ACHN (cell line): Measurements from ENCODE around the gene LDLRAD3.
A peak's percentile ranks its signal among the peaks of the same experiment; 100 is the strongest.
"Not testable (repeated sequence)": the region's sequence is repeated elsewhere in the genome, so short reads cannot be mapped to it uniquely, and the experiment has no call there.

Experiments
- DNase-seq: peaks from one replicate; pipeline ENCODE4 v3.0.0-alpha.2; 2015
- in situ Hi-C: cut with HindIII; loops from 2 replicates; pipeline ENCODE4 v1.10.0; 2017; ENCODE audit warnings: low sequenced_read_pairs, low pct_ligation_motif_present, low pct_unique_long_range_greater_than_20kb

Gene LDLRAD3

DNA sequence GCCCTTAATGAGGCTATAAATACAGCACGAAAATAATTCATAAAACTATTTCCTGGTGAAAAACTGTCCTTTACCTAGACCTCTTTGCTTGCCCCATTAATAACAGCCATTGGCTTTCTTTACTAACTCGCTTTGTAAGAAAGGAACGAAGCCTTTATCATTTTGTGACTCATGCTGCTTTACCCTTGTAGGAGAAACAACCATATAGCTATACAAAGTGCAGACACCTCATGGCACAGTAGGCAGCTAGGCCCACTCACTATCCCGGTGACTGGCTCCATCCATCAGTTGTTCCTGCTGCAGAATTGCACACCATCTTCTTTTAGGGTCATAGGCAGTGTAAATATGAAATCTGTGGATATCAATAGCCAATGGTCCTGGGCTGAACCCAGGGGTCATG lies 85.8 kb downstream of the LDLRAD3 start:
- in situ Hi-C loops: no loop called here
- DNase-seq: no peak

- in situ Hi-C loops: no loop called here
- DNase-seq: no peak
Measured at GRCh38 chr11:36030731-36031281, 86.9 kb downstream of the LDLRAD3 start.

GRCh38 chr11:36033082-36033751 lies 89.4 kb downstream of the LDLRAD3 start:
- DNase-seq: no peak
- in situ Hi-C loops: no loop called here

DNA sequence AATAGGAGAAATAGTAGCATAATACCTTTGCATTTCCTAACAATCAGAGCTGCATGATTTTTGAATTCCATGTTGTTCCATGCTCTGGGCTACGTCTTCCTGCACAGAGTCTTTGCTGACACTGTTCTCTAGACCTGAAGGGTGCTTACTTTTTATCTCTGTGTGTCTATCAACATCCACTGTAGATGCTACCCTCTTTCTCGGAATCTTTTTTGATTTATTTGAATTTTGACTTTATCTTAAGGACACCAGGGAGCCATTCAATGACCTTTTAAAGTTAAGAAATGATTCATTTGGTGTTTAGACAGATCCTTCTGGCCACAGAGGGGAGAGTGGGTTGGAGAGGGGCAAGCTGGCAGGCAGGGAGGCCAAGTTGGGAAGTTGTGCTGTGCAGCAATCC lies 90.1 kb downstream of the LDLRAD3 start:
- no peak for DNase-seq
- in situ Hi-C loops: no loop called here

DNA sequence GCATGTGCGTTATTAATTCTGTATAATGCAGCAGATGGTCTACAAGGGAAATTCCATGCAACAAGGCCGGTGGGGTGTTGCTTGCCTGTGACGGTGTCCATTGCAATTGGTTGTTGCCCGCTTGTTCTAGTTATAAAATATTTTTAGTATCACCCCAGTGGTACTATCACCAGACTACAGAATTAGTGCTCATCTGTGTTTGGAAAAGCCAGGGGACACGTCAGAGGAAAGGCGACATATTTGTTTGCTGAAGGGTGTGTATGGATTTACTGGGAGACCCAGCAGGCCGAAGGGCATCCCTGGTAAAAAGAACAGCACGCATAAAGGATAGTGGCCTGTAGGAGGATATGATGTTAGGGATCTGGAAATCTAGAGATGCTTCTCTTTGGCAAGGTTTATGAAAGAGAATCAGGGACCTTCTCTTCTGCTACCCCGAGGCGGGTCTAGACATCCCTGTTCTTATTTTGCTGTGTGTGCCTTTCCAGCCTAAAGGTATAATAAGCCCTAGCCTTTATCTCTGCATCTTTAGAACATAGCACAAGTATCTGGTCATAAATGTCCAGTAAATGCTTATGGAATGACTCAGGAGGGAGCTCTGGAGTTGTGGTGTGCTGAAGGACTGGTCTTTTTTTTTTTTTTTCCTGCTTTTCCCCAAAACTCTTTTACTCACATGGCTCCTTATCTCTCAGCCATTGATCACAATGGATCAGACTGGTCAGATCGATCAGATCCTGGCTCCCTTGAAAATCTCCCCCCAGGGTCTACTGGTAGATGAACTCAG lies 90.9 kb downstream of the LDLRAD3 start:
- in situ Hi-C loops: no loop called here
- peak; percentile 73 for DNase-seq

GRCh38 chr11:36035454-36035853 lies 91.6 kb downstream of the LDLRAD3 start:
- in situ Hi-C loops: no loop called here
- DNase-seq: no peak

DNA sequence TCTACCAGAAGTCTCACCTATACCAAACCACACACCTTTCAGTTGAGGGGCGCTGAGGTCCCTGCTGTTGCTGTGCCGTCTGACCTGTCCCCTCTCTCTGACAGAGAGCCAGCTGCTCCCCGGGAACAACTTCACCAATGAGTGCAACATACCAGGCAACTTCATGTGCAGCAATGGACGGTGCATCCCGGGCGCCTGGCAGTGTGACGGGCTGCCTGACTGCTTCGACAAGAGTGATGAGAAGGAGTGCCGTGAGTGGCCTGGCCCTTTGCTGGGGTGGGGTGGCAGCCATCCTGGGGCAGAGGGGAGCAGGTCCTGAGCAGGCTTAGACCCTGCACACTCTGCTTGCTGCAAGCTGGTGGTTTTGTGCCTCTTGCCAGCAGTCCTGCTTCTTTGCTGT lies 92.1 kb downstream of the LDLRAD3 start:
- no peak for DNase-seq
- in situ Hi-C loops: no loop called here

DNA sequence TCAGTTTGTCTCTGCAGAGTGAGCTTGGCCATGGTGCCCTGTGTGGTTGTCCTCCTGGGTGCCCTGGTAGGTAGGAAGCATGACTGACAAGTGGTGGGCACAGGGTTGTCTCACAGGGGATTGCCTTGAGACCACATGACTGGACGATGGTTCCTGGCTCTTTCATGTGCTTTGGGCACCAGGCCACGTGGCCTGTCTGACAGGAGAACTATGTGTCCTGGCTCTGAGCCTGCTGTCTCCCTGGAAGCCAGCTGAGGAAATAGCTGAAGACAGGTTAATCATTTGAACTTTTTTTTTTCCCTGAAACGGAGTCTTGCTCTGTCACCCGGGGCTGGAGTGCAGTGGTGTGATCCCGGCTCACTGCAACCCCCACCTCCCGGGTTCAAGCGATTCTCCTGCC lies 93.2 kb downstream of the LDLRAD3 start:
- in situ Hi-C loops: no loop called here
- peak; percentile 77 for DNase-seq

DNA sequence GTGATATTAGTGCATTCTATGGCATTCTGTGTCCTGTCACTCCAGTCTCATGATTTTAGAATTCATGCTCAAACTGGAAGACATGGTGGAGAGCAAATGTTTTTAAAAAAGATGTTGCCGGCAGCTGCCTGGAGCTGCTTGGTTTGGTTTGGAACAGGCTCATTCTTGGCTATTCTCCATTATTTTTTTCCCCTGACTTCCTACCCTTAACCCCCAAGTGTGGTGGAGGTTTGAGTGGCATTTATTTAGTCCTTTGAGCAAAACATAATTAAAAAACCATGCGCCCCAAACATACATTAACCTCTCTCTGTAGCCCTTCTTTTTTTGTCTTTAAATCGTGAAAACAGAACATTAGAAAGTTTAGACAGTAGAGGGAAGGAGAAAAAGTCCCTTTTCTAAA lies 94.7 kb downstream of the LDLRAD3 start:
- in situ Hi-C loops: no loop called here
- DNase-seq: no peak

GRCh38 chr11:36039471-36039870 lies 95.6 kb downstream of the LDLRAD3 start:
- no peak for DNase-seq
- in situ Hi-C loops: no loop called here

DNA sequence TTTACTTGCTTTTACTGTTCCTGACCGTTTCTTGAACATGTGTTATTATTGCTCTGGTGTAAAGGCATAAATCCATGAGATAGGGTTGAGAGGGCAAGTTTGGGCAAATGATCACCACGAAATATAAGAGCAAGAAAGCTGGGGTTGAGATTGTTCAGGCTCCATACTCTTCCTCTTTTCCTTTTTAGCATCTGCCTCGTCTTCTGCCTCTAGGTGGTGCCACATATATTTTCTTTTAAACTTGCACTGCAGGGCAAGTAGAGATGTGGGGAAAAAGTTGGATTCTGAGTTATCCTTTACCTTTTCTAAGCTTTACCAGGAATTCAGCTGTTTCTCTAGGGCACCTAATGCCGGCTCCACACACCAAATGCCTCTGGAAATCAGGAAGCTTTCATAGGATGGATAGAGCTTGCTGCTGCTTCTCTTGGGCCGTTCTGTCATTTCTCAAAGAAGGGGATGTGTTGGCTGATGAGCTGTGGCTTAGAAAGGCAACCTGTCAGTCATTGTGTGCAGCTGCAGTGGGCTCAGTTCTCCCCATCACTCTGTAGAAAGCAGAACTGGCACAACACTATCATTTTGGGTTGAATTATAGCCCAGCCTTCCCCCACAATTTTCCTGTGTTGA lies 98.2 kb downstream of the LDLRAD3 start:
- peak; percentile 14 for DNase-seq
- in situ Hi-C loops: no loop called here

- in situ Hi-C loops: no loop called here
- no peak for DNase-seq
Measured at GRCh38 chr11:36044636-36045035, 100.8 kb downstream of the LDLRAD3 start.

GRCh38 chr11:36045945-36046344 lies 102.1 kb downstream of the LDLRAD3 start:
- DNase-seq, in situ Hi-C loops: not testable (repeated sequence)

- in situ Hi-C loops: no loop called here
- no peak for DNase-seq
Measured at GRCh38 chr11:36046932-36047331, 103.1 kb downstream of the LDLRAD3 start.

DNA sequence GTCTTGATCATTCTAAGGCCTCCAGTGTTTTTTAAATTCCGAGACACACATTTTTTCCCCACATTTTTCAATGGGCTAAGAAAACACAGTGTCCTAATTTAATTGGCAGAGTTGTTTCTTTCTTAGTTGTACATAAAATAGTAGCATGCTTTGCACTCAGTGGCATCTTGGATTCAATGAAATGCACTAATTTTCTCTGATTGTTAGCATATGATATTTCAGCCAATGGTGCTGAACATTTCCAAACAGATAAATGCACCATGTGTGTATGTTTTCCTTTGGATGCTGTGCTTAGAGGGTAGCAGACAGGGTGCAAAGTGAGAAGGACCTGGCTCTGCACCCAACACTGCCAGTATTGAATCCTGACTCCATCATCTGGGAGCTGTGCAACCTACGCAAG lies 103.5 kb downstream of the LDLRAD3 start:
- in situ Hi-C loops: no loop called here

DNA sequence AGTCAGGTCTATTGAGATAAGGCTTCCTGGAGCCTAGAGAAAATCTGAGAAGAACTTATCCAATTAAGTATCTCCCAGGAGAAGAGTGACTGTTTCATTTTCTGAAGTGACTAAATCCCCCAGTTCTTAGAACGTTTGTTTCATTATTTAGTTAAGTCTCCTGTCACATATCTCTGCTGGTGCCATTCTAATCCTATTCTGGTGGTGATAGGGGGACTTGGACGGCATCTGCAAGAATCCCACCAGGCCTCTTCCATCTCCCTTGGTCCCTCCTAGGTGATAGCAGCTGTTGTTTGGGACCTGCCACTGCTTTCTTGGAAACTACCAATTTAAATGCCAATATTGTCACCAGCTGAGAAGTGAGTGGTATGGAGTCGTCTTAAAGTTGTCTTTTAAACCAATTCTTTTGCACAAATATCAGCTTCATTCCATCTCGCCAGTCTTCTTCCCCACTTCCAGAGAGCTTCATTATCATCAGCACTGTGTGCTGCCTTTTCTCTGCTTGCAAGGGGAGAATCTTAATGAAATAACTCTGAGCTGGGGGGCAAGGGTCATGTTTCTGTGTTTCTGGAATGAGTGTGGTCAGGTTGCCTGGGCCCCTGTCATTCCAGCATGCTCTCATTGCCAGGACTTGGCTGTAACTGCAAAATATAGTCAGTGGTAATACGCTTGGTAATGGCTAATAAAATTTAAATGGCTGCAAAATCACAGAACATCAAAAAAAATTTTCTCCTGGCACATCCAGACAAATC lies 104.8 kb downstream of the LDLRAD3 start:
- in situ Hi-C loops: no loop called here
- no peak for DNase-seq

More for the DNA sequence above, 103.5 kb downstream of the LDLRAD3 start:
- DNase-seq: no peak

DNA sequence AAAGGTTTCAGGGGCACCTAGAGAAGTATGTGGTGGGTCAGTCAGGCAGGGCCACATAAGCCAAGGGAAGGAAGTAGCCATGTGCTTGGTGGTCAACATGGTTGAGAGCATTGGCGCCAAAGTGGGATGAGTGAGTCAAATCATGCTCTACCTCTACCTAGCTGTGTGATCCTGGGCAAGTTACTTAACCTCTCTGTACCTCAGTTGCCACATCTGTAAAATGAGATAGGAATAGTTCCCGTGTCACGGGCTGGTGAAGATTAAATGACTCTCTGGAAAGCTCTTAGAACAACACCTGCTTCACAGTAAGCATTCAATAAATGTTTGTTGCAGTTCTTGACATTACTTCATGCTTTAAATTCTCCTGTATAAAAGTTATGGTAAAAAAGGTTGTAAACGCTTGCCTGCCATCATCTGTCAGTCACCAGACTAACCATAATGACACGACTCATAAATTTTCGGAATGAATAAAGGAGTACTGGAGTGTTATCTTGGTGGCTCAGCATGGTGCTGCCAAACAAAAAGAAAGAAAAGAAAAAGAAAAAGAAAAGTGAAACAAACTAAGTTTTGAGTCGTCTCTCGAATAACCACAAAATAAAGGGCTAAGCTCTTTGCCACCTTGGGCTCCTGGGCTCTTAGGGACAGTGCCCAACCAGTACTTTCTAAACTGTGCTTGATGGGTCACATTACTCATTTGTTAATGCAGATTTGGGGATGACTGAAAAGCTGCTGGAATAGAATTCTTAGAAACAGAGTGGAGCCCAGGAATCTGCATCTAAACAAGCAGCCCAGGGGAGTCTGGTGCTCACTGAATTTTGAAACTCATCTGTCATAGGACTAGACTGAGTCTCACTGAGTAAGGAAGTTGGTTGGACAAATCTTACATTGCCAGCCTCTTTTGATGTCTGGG lies 107.6 kb downstream of the LDLRAD3 start:
- DNase-seq: no peak
- in situ Hi-C loops: no loop called here

DNA sequence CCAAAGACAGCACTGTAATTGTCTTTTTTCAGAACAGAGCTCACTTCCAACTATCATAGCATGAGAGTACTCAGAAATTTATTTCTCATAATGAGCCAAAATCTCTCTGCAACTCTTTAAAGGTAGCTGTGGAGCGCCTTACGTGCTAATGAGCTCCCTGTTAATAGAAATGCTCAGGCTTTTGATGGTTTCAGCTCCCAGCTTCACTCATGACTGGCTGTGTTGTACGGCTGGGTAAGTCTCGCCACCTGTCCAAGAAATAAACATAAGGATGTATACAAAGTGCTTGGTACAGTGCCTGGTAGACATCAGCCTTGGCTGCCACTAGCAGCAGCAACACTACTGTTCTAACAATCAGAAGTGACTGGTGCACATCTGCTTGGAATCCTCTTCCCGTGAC lies 109.4 kb downstream of the LDLRAD3 start:
- no peak for DNase-seq
- in situ Hi-C loops: no loop called here
